Activated T-cell treated with anti-CD3 and anti-CD28 coated beads for 24 hours (primary cell): ENCODE results near the gene MTREX.

ENCODE experiments used
- DNase-seq: peaks from one replicate; pipeline ENCODE4 v3.0.0-alpha.2; 2020; ENCODE audit warnings: low read depth

Gene MTREX

GRCh38 chr5:55429221-55429612 lies 121.4 kb downstream of the MTREX start:
- DNase-seq = no peak

- no peak for DNase-seq
These were observed 121.9 kb downstream of the MTREX start for GRCh38 chr5:55429613-55430253.

- DNase-seq = no peak
These were observed 124.8 kb downstream of the MTREX start for GRCh38 chr5:55432549-55432948.

- no peak for DNase-seq
These were observed 129.7 kb downstream of the MTREX start for GRCh38 chr5:55437452-55437851.

GRCh38 chr5:55437859-55438206 lies 130.0 kb downstream of the MTREX start:
- no peak for DNase-seq

GRCh38 chr5:55438998-55439397 lies 131.2 kb downstream of the MTREX start:
- DNase-seq = no peak

- DNase-seq = no peak
These were observed 132.4 kb downstream of the MTREX start for GRCh38 chr5:55440188-55440646.

GRCh38 chr5:55441107-55441771 lies 133.4 kb downstream of the MTREX start:
- no peak for DNase-seq

GRCh38 chr5:55441954-55442353 lies 134.2 kb downstream of the MTREX start:
- DNase-seq = no peak

GRCh38 chr5:55445791-55446190 lies 138.0 kb downstream of the MTREX start:
- no peak for DNase-seq

- no peak for DNase-seq
These were observed 139.0 kb downstream of the MTREX start for GRCh38 chr5:55446640-55447351.

- no peak for DNase-seq
These were observed 142.4 kb downstream of the MTREX start for GRCh38 chr5:55450050-55450765.

GRCh38 chr5:55451976-55452375 lies 144.2 kb downstream of the MTREX start:
- DNase-seq = no peak

GRCh38 chr5:55453211-55453610 lies 145.4 kb downstream of the MTREX start:
- no peak for DNase-seq

GRCh38 chr5:55454282-55454681 lies 146.5 kb downstream of the MTREX start:
- DNase-seq = no peak

GRCh38 chr5:55456216-55456895 lies 148.6 kb downstream of the MTREX start:
- no peak for DNase-seq

- no peak for DNase-seq
These were observed 151.8 kb downstream of the MTREX start for GRCh38 chr5:55459572-55459971.

GRCh38 chr5:55463613-55464012 lies 155.8 kb downstream of the MTREX start:
- DNase-seq = no peak

- no peak for DNase-seq
These were observed 160.2 kb downstream of the MTREX start for GRCh38 chr5:55467862-55468551.

- no peak for DNase-seq
These were observed 162.1 kb downstream of the MTREX start for GRCh38 chr5:55469839-55470238.

- DNase-seq = no peak
These were observed 162.5 kb downstream of the MTREX start for GRCh38 chr5:55470282-55470681.
